ENCODE data around the gene ARHGEF28.

- TF ChIP-seq CTCF (conservative IDR thresholded peaks at IDR 0.05; ENCODE audit: low read length) (no peak), EZH2phosphoT487 (IDR thresholded peaks at IDR 0.05; ENCODE audit: borderline replicate concordance, low read depth, low read length) (no peak)
Observed at GRCh38 chr5:73903169-73903568, 277.2 kb downstream of the ARHGEF28 start.

Data from OCI-LY7 (cell line).